HepG2 (cell line): Measurements from ENCODE around the gene OR5K1. TPM values are rescaled to one million over a fixed set of nuclear protein-coding genes. Genes with fewer than 3 reads are reported as not detected.

Experiments used
- ATAC-seq: fragments of 200-7000 bp; cut with Tn5 transposase; 3 replicates; pipeline ENCODE4 v1.9.1; 2020; ENCODE audit warnings: mild to moderate bottlenecking, moderate library complexity
- BruUV-seq: library from RNA; stranded (reverse); fragments of 400-500 nt; replicated peaks from 2 replicates; lab custom pipeline; 2021; lab: Mats Ljungman, UMichigan
- CTCF ChIA-PET: fragments of 300-600 bp; formaldehyde crosslinking; extraction: SDS; loops from one replicate; lab custom pipeline; 2021; ENCODE audit warnings: low total read pairs, inconsistent platforms, low intra/inter-chr PET ratio; lab: Yijun Ruan, JAX
- POLR2A ChIA-PET: fragments of 350-600 bp; sonication (Branson Sonifier 250); formaldehyde crosslinking; loops from one replicate; lab custom pipeline; 2020; ENCODE audit warnings: antibody characterized with exemption, inconsistent platforms; lab: Yijun Ruan, JAX
- DNase-seq: peaks from one replicate; pipeline ENCODE4 v3.0.0-alpha.2; 2015; ENCODE audit warnings: low spot score
- FAIRE-seq: peaks from 3 replicates; lab custom pipeline; 2011; peaks lifted over from hg19 to GRCh38; lab: Jason Lieb, UNC
- H2AFZ ChIP-seq: one replicate; pipeline ENCODE4 v1.6.1; 2011; ENCODE audit warnings: low read length, inconsistent platforms
- H3K27ac ChIP-seq: fragments of 300-600 bp; 3 replicates; pipeline ENCODE4 v1.8.0; 2011; ENCODE audit warnings: mixed run types, mild to moderate bottlenecking, mixed read lengths, low read length, inconsistent platforms; ENCODE audit not compliant: insufficient read depth; ENCODE audit errors: extremely low read length
- H3K27me3 ChIP-seq, 2 experiments: fragments of 200-600 bp in 1 of 2; 2 replicates in 1 of 2; 3 replicates in 1 of 2; pipeline versions ENCODE4 v1.6.0 to v1.8.0; 2011; ENCODE audit warnings: low read length in 2 of 2, mild to moderate bottlenecking in 2 of 2, moderate library complexity in 2 of 2, inconsistent platforms in 1 of 2; ENCODE audit not compliant: insufficient read depth in 2 of 2, control insufficient read depth in 1 of 2
- H3K36me3 ChIP-seq, 2 experiments: fragments of 200-600 bp in 1 of 2; replicated peaks in 1 of 2; 2 replicates in 1 of 2; 3 replicates in 1 of 2; pipeline versions ENCODE4 v1.5.1 to v1.8.0; 2011; ENCODE audit warnings: low read length in 2 of 2, inconsistent platforms in 1 of 2; ENCODE audit not compliant: insufficient read depth in 2 of 2, control insufficient read depth in 1 of 2
- H3K4me1 ChIP-seq: 2 replicates; pipeline ENCODE4 v1.5.1; 2012; ENCODE audit warnings: low read length, inconsistent platforms; ENCODE audit not compliant: insufficient read depth
- H3K4me2 ChIP-seq: 2 replicates; pipeline ENCODE4 v1.6.0; 2011; ENCODE audit warnings: low read depth, low read length, inconsistent platforms
- H3K4me3 ChIP-seq, 3 experiments: fragments of 200-600 bp in 1 of 3; sonication (generic), shearing (Covaris generic) in 1 of 3; replicated peaks in 1 of 3; 2 replicates each; pipeline ENCODE4 v1.5.1; 2011 to 2016; ENCODE audit warnings: low read length in 3 of 3, inconsistent platforms in 2 of 3, low read depth in 2 of 3, mild to moderate bottlenecking in 2 of 3, control low read depth in 1 of 3, mixed read lengths in 1 of 3; ENCODE audit not compliant: insufficient read depth in 1 of 3
- H3K79me2 ChIP-seq: one replicate; pipeline ENCODE4 v1.6.1; 2011; ENCODE audit warnings: low read length, inconsistent platforms; ENCODE audit not compliant: insufficient read depth
- H3K9ac ChIP-seq: 2 replicates; pipeline ENCODE4 v1.6.0; 2011; ENCODE audit warnings: mild to moderate bottlenecking, low read depth, low read length, inconsistent platforms; ENCODE audit not compliant: insufficient read depth
- H3K9me3 ChIP-seq: 2 replicates; pipeline ENCODE4 v1.5.1; 2012; ENCODE audit warnings: mild to moderate bottlenecking, low read length
- H4K20me1 ChIP-seq: 2 replicates; pipeline ENCODE4 v1.6.0; 2011; ENCODE audit warnings: inconsistent platforms, mild to moderate bottlenecking, low read length, moderate library complexity; ENCODE audit not compliant: insufficient read depth
- DRAP1 ChIP-seq: IDR thresholded peaks from 2 replicates; pipeline ENCODE4 v1.6.1; 2016; ENCODE audit warnings: missing genetic modification reagents, missing compliant biosample characterization
- FOSL2 ChIP-seq: sonication (generic); formaldehyde crosslinking; IDR thresholded peaks from 2 replicates; pipeline ENCODE4 v1.4.0; 2020; ENCODE audit warnings: missing genetic modification reagents
- KMT2B ChIP-seq: IDR thresholded peaks from 2 replicates; pipeline ENCODE4 v1.6.1; 2016; ENCODE audit warnings: missing genetic modification reagents, missing compliant biosample characterization
- MED1 ChIP-seq: sonication (generic); formaldehyde crosslinking; IDR thresholded peaks from 2 replicates; pipeline ENCODE4 v1.4.0; 2020; ENCODE audit warnings: missing genetic modification reagents
- NR2F6 ChIP-seq, 2 experiments: IDR thresholded peaks; 2 replicates each; pipeline ENCODE4 v1.6.1; 2016; ENCODE audit warnings: antibody characterized with exemption in 1 of 2, mild to moderate bottlenecking in 1 of 2
- PBX3 ChIP-seq: sonication (generic); formaldehyde crosslinking; IDR thresholded peaks from 2 replicates; pipeline ENCODE4 v1.8.1; 2023; ENCODE audit warnings: missing genetic modification reagents, inconsistent platforms, borderline replicate concordance
- PHF5A ChIP-seq: IDR thresholded peaks from one replicate; pipeline ENCODE4 v1.6.1; 2018; ENCODE audit warnings: low read depth, missing genetic modification reagents; ENCODE audit not compliant: unreplicated experiment
- REPIN1 ChIP-seq: sonication (generic); formaldehyde crosslinking; IDR thresholded peaks from 2 replicates; pipeline ENCODE4 v1.8.0; 2022; ENCODE audit warnings: missing genetic modification reagents, low read depth, mild to moderate bottlenecking, borderline replicate concordance
- WGBS: methylation state at CpG from one replicate; pipeline ENCODE4 v1.1.6; 2017; ENCODE audit warnings: low lambda C conversion rate; 5-methylcytosine and 5-hydroxymethylcytosine counted together
- in situ Hi-C: cut with HindIII; loops from 2 replicates; pipeline ENCODE4 v1.10.0; 2017; ENCODE audit warnings: low pct_unique_long_range_greater_than_20kb; ENCODE audit not compliant: extremely low pct_ligation_motif_present
- intact Hi-C: fragments of 100-400 bp; cut with micrococcal nuclease; formaldehyde crosslinking; loops from one replicate; pipeline ENCODE4 v1.10.0; 2022; ENCODE audit not compliant: unreplicated experiment
- polyA plus RNA-seq, 8 experiments: library from polyadenylated mRNA; depleted of rRNA in 3 of 8; stranded (reverse) in 7 of 8; unstranded in 1 of 8; fragments of >200 nt; fragmentation: Illumina TruSeq in 4 of 8; extraction: Trizol in 4 of 8; gene quantifications; 2 replicates each; pipeline versions ENCODE4 v1.2.1 to v1.2.3, GENCODE V29; 2011 to 2016; ENCODE audit warnings: low read depth in 4 of 8, missing spikeins in 1 of 8, mixed read lengths in 1 of 8; ENCODE audit not compliant: insufficient read depth in 1 of 8
- total RNA-seq, 5 experiments: library from RNA; depleted of rRNA; stranded (reverse); fragments of >200 nt; fragmentation: Illumina TruSeq; extraction: Trizol; gene quantifications; 2 replicates each; pipeline ENCODE4 v1.2.3, GENCODE V29; 2016; ENCODE audit warnings: low read depth in 1 of 5
- TF ChIP-seq, protein P1 (sequence below): sonication (generic); formaldehyde crosslinking; IDR thresholded peaks from 2 replicates; pipeline ENCODE4 v1.5.0; 2020; ENCODE audit warnings: mild to moderate bottlenecking, missing genetic modification reagents, borderline replicate concordance
- TF ChIP-seq, protein P2 (sequence below): sonication (generic); formaldehyde crosslinking; IDR thresholded peaks from 2 replicates; pipeline ENCODE4 v1.5.0; 2020; ENCODE audit warnings: missing genetic modification reagents, mild to moderate bottlenecking, borderline replicate concordance

OR5K1 gene
- total and polyA plus RNA-seq, 2 of the 13 experiments (the other 11 are each of a cell fraction or from before 2014, with no cell fraction given) = not detected

DNA sequence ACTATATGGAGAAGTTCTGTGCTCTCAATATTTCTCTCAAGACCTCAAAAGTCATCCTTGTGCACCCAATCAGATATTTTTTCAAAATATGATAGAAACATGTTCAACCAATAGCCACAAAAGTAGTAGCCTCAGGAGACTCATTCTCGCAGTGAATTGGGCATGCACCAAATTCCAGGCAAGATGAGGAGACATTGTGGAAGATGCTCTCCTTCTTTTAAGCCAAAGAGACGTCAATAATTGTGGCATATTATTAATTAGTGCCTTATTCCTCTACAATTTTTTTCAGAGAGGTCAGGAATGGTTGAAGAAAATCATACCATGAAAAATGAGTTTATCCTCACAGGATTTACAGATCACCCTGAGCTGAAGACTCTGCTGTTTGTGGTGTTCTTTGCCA lies 34.4 kb downstream of the OR5K1 start, which contains the start of gene OR5K2:
Gene OR5K2 (plus strand): TSS at position 301 of the 400 bp plus-strand sequence. CDS start 0 bp downstream, at position 301.
- 0% methylated on average over 2 of the region's 2 CpGs for WGBS
- ATAC-seq (no peak), DNase-seq (no peak), FAIRE-seq (no peak)
- ChIA-PET POLR2A (no interaction called here), CTCF (no interaction called here)
- Histone ChIP-seq H3K4me2 (no peak within 1 kb of the TSS), H3K9ac (no peak within 1 kb of the TSS), H3K4me1 (no peaks in the 10 kb centered on the region), H2AFZ (no peak within 1 kb of the TSS), H3K27ac (no peak within 1 kb of the TSS), H3K79me2 (no peaks in the 10 kb centered on the region), H3K36me3 (no peaks in the 10 kb centered on the region), H4K20me1 (no peaks in the 10 kb centered on the region), H3K9me3 (no peaks in the 10 kb centered on the region), H3K27me3 (no peaks in the 10 kb centered on the region), H3K4me3 (no peak within 1 kb of the TSS)
- intact Hi-C loops = no loop called here
- in situ Hi-C loops = no loop called here
- BruUV-seq = no TSS peak
- TF ChIP-seq DRAP1 (CRISPR knock-in tag) (no peak), PHF5A (CRISPR knock-in tag) (no peak), REPIN1 (no peak), FOSL2 (no peak), MED1 (CRISPR knock-in tag) (no peak), KMT2B (CRISPR knock-in tag) (no peak), PBX3 (CRISPR knock-in tag) (no peak), NR2F6 (IDR thresholded peaks at IDR 0.05) (no peak), NR2F6 (CRISPR knock-in tag; IDR thresholded peaks at IDR 0.05) (no peak)
- TF ChIP-seq, protein P1, sequence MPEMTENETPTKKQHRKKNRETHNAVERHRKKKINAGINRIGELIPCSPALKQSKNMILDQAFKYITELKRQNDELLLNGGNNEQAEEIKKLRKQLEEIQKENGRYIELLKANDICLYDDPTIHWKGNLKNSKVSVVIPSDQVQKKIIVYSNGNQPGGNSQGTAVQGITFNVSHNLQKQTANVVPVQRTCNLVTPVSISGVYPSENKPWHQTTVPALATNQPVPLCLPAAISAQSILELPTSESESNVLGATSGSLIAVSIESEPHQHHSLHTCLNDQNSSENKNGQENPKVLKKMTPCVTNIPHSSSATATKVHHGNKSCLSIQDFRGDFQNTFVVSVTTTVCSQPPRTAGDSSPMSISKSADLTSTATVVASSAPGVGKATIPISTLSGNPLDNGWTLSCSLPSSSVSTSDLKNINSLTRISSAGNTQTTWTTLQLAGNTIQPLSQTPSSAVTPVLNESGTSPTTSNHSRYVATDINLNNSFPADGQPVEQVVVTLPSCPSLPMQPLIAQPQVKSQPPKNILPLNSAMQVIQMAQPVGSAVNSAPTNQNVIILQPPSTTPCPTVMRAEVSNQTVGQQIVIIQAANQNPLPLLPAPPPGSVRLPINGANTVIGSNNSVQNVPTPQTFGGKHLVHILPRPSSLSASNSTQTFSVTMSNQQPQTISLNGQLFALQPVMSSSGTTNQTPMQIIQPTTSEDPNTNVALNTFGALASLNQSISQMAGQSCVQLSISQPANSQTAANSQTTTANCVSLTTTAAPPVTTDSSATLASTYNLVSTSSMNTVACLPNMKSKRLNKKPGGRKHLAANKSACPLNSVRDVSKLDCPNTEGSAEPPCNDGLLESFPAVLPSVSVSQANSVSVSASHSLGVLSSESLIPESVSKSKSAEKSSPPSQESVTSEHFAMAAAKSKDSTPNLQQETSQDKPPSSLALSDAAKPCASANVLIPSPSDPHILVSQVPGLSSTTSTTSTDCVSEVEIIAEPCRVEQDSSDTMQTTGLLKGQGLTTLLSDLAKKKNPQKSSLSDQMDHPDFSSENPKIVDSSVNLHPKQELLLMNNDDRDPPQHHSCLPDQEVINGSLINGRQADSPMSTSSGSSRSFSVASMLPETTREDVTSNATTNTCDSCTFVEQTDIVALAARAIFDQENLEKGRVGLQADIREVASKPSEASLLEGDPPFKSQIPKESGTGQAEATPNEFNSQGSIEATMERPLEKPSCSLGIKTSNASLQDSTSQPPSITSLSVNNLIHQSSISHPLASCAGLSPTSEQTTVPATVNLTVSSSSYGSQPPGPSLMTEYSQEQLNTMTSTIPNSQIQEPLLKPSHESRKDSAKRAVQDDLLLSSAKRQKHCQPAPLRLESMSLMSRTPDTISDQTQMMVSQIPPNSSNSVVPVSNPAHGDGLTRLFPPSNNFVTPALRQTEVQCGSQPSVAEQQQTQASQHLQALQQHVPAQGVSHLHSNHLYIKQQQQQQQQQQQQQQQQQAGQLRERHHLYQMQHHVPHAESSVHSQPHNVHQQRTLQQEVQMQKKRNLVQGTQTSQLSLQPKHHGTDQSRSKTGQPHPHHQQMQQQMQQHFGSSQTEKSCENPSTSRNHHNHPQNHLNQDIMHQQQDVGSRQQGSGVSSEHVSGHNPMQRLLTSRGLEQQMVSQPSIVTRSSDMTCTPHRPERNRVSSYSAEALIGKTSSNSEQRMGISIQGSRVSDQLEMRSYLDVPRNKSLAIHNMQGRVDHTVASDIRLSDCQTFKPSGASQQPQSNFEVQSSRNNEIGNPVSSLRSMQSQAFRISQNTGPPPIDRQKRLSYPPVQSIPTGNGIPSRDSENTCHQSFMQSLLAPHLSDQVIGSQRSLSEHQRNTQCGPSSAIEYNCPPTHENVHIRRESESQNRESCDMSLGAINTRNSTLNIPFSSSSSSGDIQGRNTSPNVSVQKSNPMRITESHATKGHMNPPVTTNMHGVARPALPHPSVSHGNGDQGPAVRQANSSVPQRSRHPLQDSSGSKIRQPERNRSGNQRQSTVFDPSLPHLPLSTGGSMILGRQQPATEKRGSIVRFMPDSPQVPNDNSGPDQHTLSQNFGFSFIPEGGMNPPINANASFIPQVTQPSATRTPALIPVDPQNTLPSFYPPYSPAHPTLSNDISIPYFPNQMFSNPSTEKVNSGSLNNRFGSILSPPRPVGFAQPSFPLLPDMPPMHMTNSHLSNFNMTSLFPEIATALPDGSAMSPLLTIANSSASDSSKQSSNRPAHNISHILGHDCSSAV (CRISPR knock-in tag) = no peak
- TF ChIP-seq, protein P2, sequence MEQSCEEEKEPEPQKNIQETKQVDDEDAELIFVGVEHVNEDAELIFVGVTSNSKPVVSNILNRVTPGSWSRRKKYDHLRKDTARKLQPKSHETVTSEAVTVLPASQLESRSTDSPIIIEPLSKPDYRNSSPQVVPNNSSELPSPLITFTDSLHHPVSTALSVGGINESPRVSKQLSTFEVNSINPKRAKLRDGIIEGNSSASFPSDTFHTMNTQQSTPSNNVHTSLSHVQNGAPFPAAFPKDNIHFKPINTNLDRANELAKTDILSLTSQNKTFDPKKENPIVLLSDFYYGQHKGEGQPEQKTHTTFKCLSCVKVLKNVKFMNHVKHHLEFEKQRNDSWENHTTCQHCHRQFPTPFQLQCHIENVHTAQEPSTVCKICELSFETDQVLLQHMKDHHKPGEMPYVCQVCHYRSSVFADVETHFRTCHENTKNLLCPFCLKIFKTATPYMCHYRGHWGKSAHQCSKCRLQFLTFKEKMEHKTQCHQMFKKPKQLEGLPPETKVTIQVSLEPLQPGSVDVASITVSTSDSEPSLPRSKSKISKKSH = no peak
